ENCODE data around the gene ABCA7. TPM values are rescaled to one million over a fixed set of nuclear protein-coding genes. Genes with fewer than 3 reads are reported as not detected.

Gene ABCA7
- total and polyA plus RNA-seq, 9 donors: 1.4 to 10.5 (median 2.5) TPM

DNA sequence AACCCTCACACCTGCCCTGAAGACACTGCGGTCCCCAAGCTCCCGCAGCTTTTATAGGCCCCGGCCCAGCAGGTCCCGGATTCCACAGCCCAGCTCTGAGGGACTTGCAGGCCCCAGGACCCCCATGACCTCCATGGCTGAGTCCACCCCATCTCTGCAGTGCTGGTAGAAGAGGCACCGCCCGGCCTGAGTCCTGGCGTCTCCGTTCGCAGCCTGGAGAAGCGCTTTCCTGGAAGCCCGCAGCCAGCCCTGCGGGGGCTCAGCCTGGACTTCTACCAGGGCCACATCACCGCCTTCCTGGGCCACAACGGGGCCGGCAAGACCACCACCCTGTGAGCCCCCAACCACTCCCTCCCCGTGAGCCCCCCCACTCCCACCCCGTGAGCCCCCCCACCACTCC, 9.2 kb downstream of the ABCA7 start:
- no peak overlapping the region for H3K27ac ChIP-seq
- DNase-seq: no peak
- TF ChIP-seq EP300 (IDR thresholded peaks at IDR 0.05): no peak
- no peak for TF ChIP-seq POLR2A (IDR thresholded peaks at IDR 0.05)
- TF ChIP-seq, protein P1, sequence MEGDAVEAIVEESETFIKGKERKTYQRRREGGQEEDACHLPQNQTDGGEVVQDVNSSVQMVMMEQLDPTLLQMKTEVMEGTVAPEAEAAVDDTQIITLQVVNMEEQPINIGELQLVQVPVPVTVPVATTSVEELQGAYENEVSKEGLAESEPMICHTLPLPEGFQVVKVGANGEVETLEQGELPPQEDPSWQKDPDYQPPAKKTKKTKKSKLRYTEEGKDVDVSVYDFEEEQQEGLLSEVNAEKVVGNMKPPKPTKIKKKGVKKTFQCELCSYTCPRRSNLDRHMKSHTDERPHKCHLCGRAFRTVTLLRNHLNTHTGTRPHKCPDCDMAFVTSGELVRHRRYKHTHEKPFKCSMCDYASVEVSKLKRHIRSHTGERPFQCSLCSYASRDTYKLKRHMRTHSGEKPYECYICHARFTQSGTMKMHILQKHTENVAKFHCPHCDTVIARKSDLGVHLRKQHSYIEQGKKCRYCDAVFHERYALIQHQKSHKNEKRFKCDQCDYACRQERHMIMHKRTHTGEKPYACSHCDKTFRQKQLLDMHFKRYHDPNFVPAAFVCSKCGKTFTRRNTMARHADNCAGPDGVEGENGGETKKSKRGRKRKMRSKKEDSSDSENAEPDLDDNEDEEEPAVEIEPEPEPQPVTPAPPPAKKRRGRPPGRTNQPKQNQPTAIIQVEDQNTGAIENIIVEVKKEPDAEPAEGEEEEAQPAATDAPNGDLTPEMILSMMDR (IDR thresholded peaks at IDR 0.05): no peak
- no peak overlapping the region for H3K4me3 ChIP-seq
- no peaks in the 10 kb centered on the region for H3K36me3 ChIP-seq
- intact Hi-C loops (cut with DNase I): no loop called here
- WGBS, 3 donors: 75 to 85% (median 81%) methylated on average over 15 to 17 of the region's 17 CpGs
- no peaks in the 10 kb centered on the region for H3K9me3 ChIP-seq
- no peaks in the 10 kb centered on the region for H3K4me1 ChIP-seq (ENCODE audit: insufficient read depth)
- no peaks in the 10 kb centered on the region for H3K27me3 ChIP-seq

DNA sequence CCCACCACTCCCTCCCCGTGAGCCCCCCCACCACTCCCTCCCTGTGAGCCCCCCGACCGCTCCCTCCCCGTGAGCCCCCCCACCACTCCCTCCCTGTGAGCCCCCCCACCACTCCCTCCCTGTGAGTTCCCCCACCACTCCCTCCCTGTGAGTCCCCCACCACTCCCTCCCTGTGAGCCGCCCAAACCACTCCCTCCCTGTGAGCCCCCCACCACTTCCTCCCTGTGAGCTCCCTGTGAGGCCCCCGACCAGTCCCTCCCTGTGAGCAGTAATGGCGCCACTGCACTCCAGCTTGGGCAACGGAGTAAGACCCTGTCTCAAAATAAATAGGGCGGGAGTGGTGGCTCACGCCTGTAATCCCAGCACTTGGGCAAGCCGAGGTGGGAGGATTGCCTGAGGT, 9.9 kb downstream of the ABCA7 start:
- DNase-seq: no peak
- Histone ChIP-seq H3K27me3 (no peaks in the 10 kb centered on the region), H3K4me1 (ENCODE audit: insufficient read depth) (no peaks in the 10 kb centered on the region), H3K36me3 (no peaks in the 10 kb centered on the region), H3K27ac (no peak overlapping the region), H3K9me3 (no peaks in the 10 kb centered on the region), H3K4me3 (no peak overlapping the region)
- 33 to 43% (median 42%) methylated on average over 5 to 11 of the region's 11 CpGs for WGBS, 3 donors
- intact Hi-C loops (cut with DNase I): no loop called here
- TF ChIP-seq, protein P1 (IDR thresholded peaks at IDR 0.05): no peak
- TF ChIP-seq EP300 (IDR thresholded peaks at IDR 0.05): no peak
- TF ChIP-seq POLR2A (IDR thresholded peaks at IDR 0.05): no peak

DNA sequence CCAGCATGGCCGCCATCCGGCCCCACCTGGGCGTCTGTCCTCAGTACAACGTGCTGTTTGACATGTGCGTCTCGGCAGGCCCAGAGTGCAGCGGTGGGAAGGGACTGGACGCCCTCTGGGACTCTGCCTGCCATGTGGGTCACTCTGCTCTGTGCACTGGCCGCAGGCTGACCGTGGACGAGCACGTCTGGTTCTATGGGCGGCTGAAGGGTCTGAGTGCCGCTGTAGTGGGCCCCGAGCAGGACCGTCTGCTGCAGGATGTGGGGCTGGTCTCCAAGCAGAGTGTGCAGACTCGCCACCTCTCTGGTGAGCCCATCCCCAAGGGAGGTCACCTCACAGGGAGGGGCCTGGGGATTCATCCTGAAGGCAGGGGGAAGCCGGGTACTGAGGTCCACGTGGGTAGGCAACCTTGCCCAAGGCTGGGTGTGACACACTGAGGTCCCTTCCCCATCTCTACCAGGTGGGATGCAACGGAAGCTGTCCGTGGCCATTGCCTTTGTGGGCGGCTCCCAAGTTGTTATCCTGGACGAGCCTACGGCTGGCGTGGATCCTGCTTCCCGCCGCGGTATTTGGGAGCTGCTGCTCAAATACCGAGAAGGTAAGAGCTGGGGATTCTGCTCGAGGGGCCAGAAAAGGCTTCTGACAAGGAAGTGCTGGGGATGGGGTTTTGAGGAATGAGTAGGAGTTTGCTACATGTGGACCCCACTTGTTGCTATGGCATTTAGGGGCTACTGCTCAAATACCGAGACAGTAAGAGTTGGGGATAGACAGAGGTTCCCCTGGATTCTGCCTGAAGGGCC, 11.3 kb downstream of the ABCA7 start:
- H3K27me3 ChIP-seq: no peaks in the 10 kb centered on the region
- H3K4me1 ChIP-seq (ENCODE audit: insufficient read depth): no peaks in the 10 kb centered on the region
- 71 to 83% (median 78%) methylated on average over 28 to 31 of the region's 31 CpGs for WGBS, 3 donors
- H3K27ac ChIP-seq: no peak overlapping the region
- TF ChIP-seq EP300 (IDR thresholded peaks at IDR 0.05) (no peak), POLR2A (IDR thresholded peaks at IDR 0.05) (no peak)
- TF ChIP-seq, protein P1 (IDR thresholded peaks at IDR 0.05): no peak
- intact Hi-C loops (cut with DNase I): no loop called here
- no peak for DNase-seq
- no peaks in the 10 kb centered on the region for H3K36me3 ChIP-seq
- H3K4me3 ChIP-seq: no peak overlapping the region
- H3K9me3 ChIP-seq: no peaks in the 10 kb centered on the region

DNA sequence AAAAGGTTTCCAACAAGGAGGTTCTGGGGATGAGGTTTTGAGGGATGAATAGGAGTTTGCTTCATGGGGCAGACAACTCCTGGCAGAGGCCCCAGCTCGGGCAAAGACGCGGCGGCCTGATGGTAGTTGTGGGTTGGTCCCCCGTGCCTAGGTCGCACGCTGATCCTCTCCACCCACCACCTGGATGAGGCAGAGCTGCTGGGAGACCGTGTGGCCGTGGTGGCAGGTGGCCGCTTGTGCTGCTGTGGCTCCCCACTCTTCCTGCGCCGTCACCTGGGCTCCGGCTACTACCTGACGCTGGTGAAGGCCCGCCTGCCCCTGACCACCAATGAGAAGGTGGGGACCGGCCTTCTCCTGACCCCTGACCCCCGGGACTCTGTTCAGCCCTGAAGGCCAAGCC, 11.9 kb downstream of the ABCA7 start:
- intact Hi-C loops (cut with DNase I): no loop called here
- Histone ChIP-seq H3K27ac (no peak overlapping the region), H3K36me3 (no peaks in the 10 kb centered on the region), H3K4me3 (no peak overlapping the region), H3K9me3 (peaks cover 0 to 2% of the 10 kb centered on the region in 2 donors), H3K4me1 (ENCODE audit: insufficient read depth) (no peaks in the 10 kb centered on the region), H3K27me3 (no peaks in the 10 kb centered on the region)
- DNase-seq: no peak
- TF ChIP-seq POLR2A (IDR thresholded peaks at IDR 0.05) (no peak), EP300 (IDR thresholded peaks at IDR 0.05) (no peak)
- TF ChIP-seq, protein P1 (IDR thresholded peaks at IDR 0.05): no peak
- WGBS, 3 donors: 86 to 93% (median 88%) methylated on average over 11 to 17 of the region's 17 CpGs
